ENCODE measurements around the gene RNF212B. TPM values are rescaled to one million over a fixed set of nuclear protein-coding genes. Genes with fewer than 3 reads are reported as not detected.

Gene RNF212B
- polyA plus RNA-seq, 1 donor from 2014 or later = not detected

GRCh38 chr14:23299211-23299957, 61.6 kb downstream of the RNF212B start:
- peak overlapping the region; percentile 100 for H3K4me2 ChIP-seq (ENCODE audit: low read length)
- no peaks in the 10 kb centered on the region for H3K9me3 ChIP-seq (ENCODE audit: low read length)
- peak; percentile 73 for TF ChIP-seq RAD21 (conservative IDR thresholded peaks at IDR 0.05)
- TF ChIP-seq CTCF (IDR thresholded peaks at IDR 0.05; ENCODE audit: poor library complexity, severe bottlenecking) = peak; percentile 72
- TF ChIP-seq SMC3 (conservative IDR thresholded peaks at IDR 0.05; ENCODE audit: poor library complexity) = peak; percentile 74
- no peak for TF ChIP-seq MXI1 (conservative IDR thresholded peaks at IDR 0.05; ENCODE audit: poor library complexity, severe bottlenecking)
- peak overlapping the region; percentile 96 for H3K4me3 ChIP-seq (ENCODE audit: low read length)
- peak overlapping the region; percentile 96 for H3K9ac ChIP-seq (ENCODE audit: low read length)
- H2AFZ ChIP-seq (ENCODE audit: low read depth, low read length) = no peak overlapping the region
- H4K20me1 ChIP-seq (ENCODE audit: insufficient read depth) = no peaks in the 10 kb centered on the region
- peak overlapping the region; percentile 99 for H3K27ac ChIP-seq (ENCODE audit: low read length)
- peaks cover 5% of the 10 kb centered on the region for H3K79me2 ChIP-seq (replicated peaks; ENCODE audit: insufficient read depth, low read length)
- peaks cover 13% of the 10 kb centered on the region for H3F3A ChIP-seq (ENCODE audit: insufficient read depth, low read length, poor library complexity, severe bottlenecking)
- no peaks in the 10 kb centered on the region for H3K36me3 ChIP-seq (ENCODE audit: insufficient read depth, low read length)
- no peaks in the 10 kb centered on the region for H3K9me2 ChIP-seq (ENCODE audit: insufficient read depth, low read length)
- no peaks in the 10 kb centered on the region for H3K27me3 ChIP-seq (ENCODE audit: insufficient read depth, low read depth, low read length)

- Histone ChIP-seq H3K4me2 (ENCODE audit: low read length) (peak overlapping the region; percentile 100), H3K9me2 (ENCODE audit: insufficient read depth, low read length) (no peaks in the 10 kb centered on the region), H2AFZ (ENCODE audit: low read depth, low read length) (peak overlapping the region; percentile 72), H3K27me3 (ENCODE audit: insufficient read depth, low read depth, low read length) (no peaks in the 10 kb centered on the region), H3K9me3 (ENCODE audit: low read length) (no peaks in the 10 kb centered on the region), H3F3A (ENCODE audit: insufficient read depth, low read length, poor library complexity, severe bottlenecking) (peaks cover 13% of the 10 kb centered on the region), H3K36me3 (ENCODE audit: insufficient read depth, low read length) (no peaks in the 10 kb centered on the region), H3K79me2 (replicated peaks; ENCODE audit: insufficient read depth, low read length) (peaks cover 5% of the 10 kb centered on the region), H3K27ac (ENCODE audit: low read length) (peak overlapping the region; percentile 99), H3K4me3 (ENCODE audit: low read length) (peak overlapping the region; percentile 96), H3K9ac (ENCODE audit: low read length) (peak overlapping the region; percentile 96), H4K20me1 (ENCODE audit: insufficient read depth) (no peaks in the 10 kb centered on the region)
- no peak for TF ChIP-seq POLR2AphosphoS5 (IDR thresholded peaks at IDR 0.05)
- TF ChIP-seq CTCF (IDR thresholded peaks at IDR 0.05; ENCODE audit: poor library complexity, severe bottlenecking) = peak; percentile 40
Observed at GRCh38 chr14:23299986-23300686, 62.4 kb downstream of the RNF212B start.

GRCh38 chr14:23300687-23301223, 63.0 kb downstream of the RNF212B start:
- Histone ChIP-seq H3K36me3 (ENCODE audit: insufficient read depth, low read length) (no peaks in the 10 kb centered on the region), H3K79me2 (replicated peaks; ENCODE audit: insufficient read depth, low read length) (peaks cover 6% of the 10 kb centered on the region), H3K27ac (ENCODE audit: low read length) (peak overlapping the region; percentile 99), H3K9me2 (ENCODE audit: insufficient read depth, low read length) (no peaks in the 10 kb centered on the region), H3F3A (ENCODE audit: insufficient read depth, low read length, poor library complexity, severe bottlenecking) (peaks cover 13% of the 10 kb centered on the region), H3K4me3 (ENCODE audit: low read length) (peak overlapping the region; percentile 96), H2AFZ (ENCODE audit: low read depth, low read length) (peak overlapping the region; percentile 72), H3K9ac (ENCODE audit: low read length) (peak overlapping the region; percentile 96), H4K20me1 (ENCODE audit: insufficient read depth) (no peaks in the 10 kb centered on the region), H3K27me3 (ENCODE audit: insufficient read depth, low read depth, low read length) (no peaks in the 10 kb centered on the region), H3K4me2 (ENCODE audit: low read length) (peak overlapping the region; percentile 100), H3K9me3 (ENCODE audit: low read length) (no peaks in the 10 kb centered on the region)
- peak; percentile 7 for TF ChIP-seq REST (IDR thresholded peaks at IDR 0.05; ENCODE audit: borderline replicate concordance)
- TF ChIP-seq CTCF (IDR thresholded peaks at IDR 0.05; ENCODE audit: poor library complexity, severe bottlenecking) = no peak
